HepG2 (cell line): ENCODE measurements around the gene SIAH3. TPM values are rescaled to one million over a fixed set of nuclear protein-coding genes. Genes with fewer than 3 reads are reported as not detected.
A peak's percentile ranks its signal among the peaks of the same experiment; 100 is the strongest.

Experiments
- ATAC-seq: fragments of 200-7000 bp; cut with Tn5 transposase; 3 replicates; pipeline ENCODE4 v1.9.1; 2020; ENCODE audit warnings: mild to moderate bottlenecking, moderate library complexity
- BruUV-seq: library from RNA; stranded (reverse); fragments of 400-500 nt; replicated peaks from 2 replicates; lab custom pipeline; 2021; lab: Mats Ljungman, UMichigan
- CTCF ChIA-PET: fragments of 300-600 bp; formaldehyde crosslinking; extraction: SDS; loops from one replicate; lab custom pipeline; 2021; ENCODE audit warnings: low total read pairs, inconsistent platforms, low intra/inter-chr PET ratio; lab: Yijun Ruan, JAX
- POLR2A ChIA-PET: fragments of 350-600 bp; sonication (Branson Sonifier 250); formaldehyde crosslinking; loops from one replicate; lab custom pipeline; 2020; ENCODE audit warnings: antibody characterized with exemption, inconsistent platforms; lab: Yijun Ruan, JAX
- DNase-seq: peaks from one replicate; pipeline ENCODE4 v3.0.0-alpha.2; 2015; ENCODE audit warnings: low spot score
- FAIRE-seq: peaks from 3 replicates; lab custom pipeline; 2011; peaks lifted over from hg19 to GRCh38; lab: Jason Lieb, UNC
- H2AFZ ChIP-seq: one replicate; pipeline ENCODE4 v1.6.1; 2011; ENCODE audit warnings: low read length, inconsistent platforms
- H3K27ac ChIP-seq: fragments of 300-600 bp; 3 replicates; pipeline ENCODE4 v1.8.0; 2011; ENCODE audit warnings: mixed run types, mild to moderate bottlenecking, mixed read lengths, low read length, inconsistent platforms; ENCODE audit not compliant: insufficient read depth; ENCODE audit errors: extremely low read length
- H3K27me3 ChIP-seq, 2 experiments: fragments of 200-600 bp in 1 of 2; 2 replicates in 1 of 2; 3 replicates in 1 of 2; pipeline versions ENCODE4 v1.6.0 to v1.8.0; 2011; ENCODE audit warnings: low read length in 2 of 2, mild to moderate bottlenecking in 2 of 2, moderate library complexity in 2 of 2, inconsistent platforms in 1 of 2; ENCODE audit not compliant: insufficient read depth in 2 of 2, control insufficient read depth in 1 of 2
- H3K36me3 ChIP-seq, 2 experiments: fragments of 200-600 bp in 1 of 2; replicated peaks in 1 of 2; 2 replicates in 1 of 2; 3 replicates in 1 of 2; pipeline versions ENCODE4 v1.5.1 to v1.8.0; 2011; ENCODE audit warnings: low read length in 2 of 2, inconsistent platforms in 1 of 2; ENCODE audit not compliant: insufficient read depth in 2 of 2, control insufficient read depth in 1 of 2
- H3K4me1 ChIP-seq: 2 replicates; pipeline ENCODE4 v1.5.1; 2012; ENCODE audit warnings: low read length, inconsistent platforms; ENCODE audit not compliant: insufficient read depth
- H3K4me2 ChIP-seq: 2 replicates; pipeline ENCODE4 v1.6.0; 2011; ENCODE audit warnings: low read depth, low read length, inconsistent platforms
- H3K4me3 ChIP-seq, 3 experiments: fragments of 200-600 bp in 1 of 3; sonication (generic), shearing (Covaris generic) in 1 of 3; replicated peaks in 1 of 3; 2 replicates each; pipeline ENCODE4 v1.5.1; 2011 to 2016; ENCODE audit warnings: low read length in 3 of 3, inconsistent platforms in 2 of 3, low read depth in 2 of 3, mild to moderate bottlenecking in 2 of 3, control low read depth in 1 of 3, mixed read lengths in 1 of 3; ENCODE audit not compliant: insufficient read depth in 1 of 3
- H3K79me2 ChIP-seq: one replicate; pipeline ENCODE4 v1.6.1; 2011; ENCODE audit warnings: low read length, inconsistent platforms; ENCODE audit not compliant: insufficient read depth
- H3K9ac ChIP-seq: 2 replicates; pipeline ENCODE4 v1.6.0; 2011; ENCODE audit warnings: mild to moderate bottlenecking, low read depth, low read length, inconsistent platforms; ENCODE audit not compliant: insufficient read depth
- H3K9me3 ChIP-seq: 2 replicates; pipeline ENCODE4 v1.5.1; 2012; ENCODE audit warnings: mild to moderate bottlenecking, low read length
- H4K20me1 ChIP-seq: 2 replicates; pipeline ENCODE4 v1.6.0; 2011; ENCODE audit warnings: inconsistent platforms, mild to moderate bottlenecking, low read length, moderate library complexity; ENCODE audit not compliant: insufficient read depth
- ATF3 ChIP-seq: sonication (generic); formaldehyde crosslinking; IDR thresholded peaks from 2 replicates; pipeline ENCODE4 v1.4.0; 2020; ENCODE audit warnings: missing genetic modification reagents
- HES4 ChIP-seq: sonication (generic); formaldehyde crosslinking; IDR thresholded peaks from 2 replicates; pipeline ENCODE4 v1.9.0; 2021; ENCODE audit warnings: mild to moderate bottlenecking, missing genetic modification reagents, borderline replicate concordance
- RAD21 ChIP-seq: fragments of 450-650 bp; formaldehyde crosslinking; IDR thresholded peaks from 2 replicates; pipeline ENCODE4 v1.5.0; 2020; ENCODE audit warnings: mild to moderate bottlenecking
- RAD51 ChIP-seq: fragments of 450-650 bp; IDR thresholded peaks from 2 replicates; pipeline ENCODE4 v1.6.1; 2016; ENCODE audit warnings: borderline replicate concordance
- ZBTB20 ChIP-seq: sonication (generic); formaldehyde crosslinking; IDR thresholded peaks from 2 replicates; pipeline ENCODE4 v1.8.1; 2023; ENCODE audit warnings: missing genetic modification reagents, low read depth, mild to moderate bottlenecking, borderline replicate concordance
- ZBTB42 ChIP-seq: sonication (generic); formaldehyde crosslinking; IDR thresholded peaks from 2 replicates; pipeline ENCODE4 v1.5.0; 2020; ENCODE audit warnings: mild to moderate bottlenecking, missing genetic modification reagents
- ZBTB7B ChIP-seq: sonication (generic); formaldehyde crosslinking; IDR thresholded peaks from 2 replicates; pipeline ENCODE4 v1.4.0; 2020; ENCODE audit warnings: missing genetic modification reagents
- ZNF260 ChIP-seq: sonication (generic); formaldehyde crosslinking; IDR thresholded peaks from 2 replicates; pipeline ENCODE4 v1.4.0; 2020; ENCODE audit warnings: missing genetic modification reagents, low read depth, mild to moderate bottlenecking, borderline replicate concordance
- ZNF354B ChIP-seq: sonication (generic); formaldehyde crosslinking; IDR thresholded peaks from 2 replicates; pipeline ENCODE4 v1.8.0; 2022; ENCODE audit warnings: mild to moderate bottlenecking, missing genetic modification reagents
- ZNF674 ChIP-seq: sonication (generic); formaldehyde crosslinking; IDR thresholded peaks from 2 replicates; pipeline ENCODE4 v1.5.0; 2020; ENCODE audit warnings: low read depth, mild to moderate bottlenecking, missing genetic modification reagents
- ZNF839 ChIP-seq: sonication (generic); formaldehyde crosslinking; IDR thresholded peaks from 2 replicates; pipeline ENCODE4 v1.4.0; 2020; ENCODE audit warnings: missing genetic modification reagents, mild to moderate bottlenecking, borderline replicate concordance
- WGBS: methylation state at CpG from one replicate; pipeline ENCODE4 v1.1.6; 2017; ENCODE audit warnings: low lambda C conversion rate; 5-methylcytosine and 5-hydroxymethylcytosine counted together
- in situ Hi-C: cut with HindIII; loops from 2 replicates; pipeline ENCODE4 v1.10.0; 2017; ENCODE audit warnings: low pct_unique_long_range_greater_than_20kb; ENCODE audit not compliant: extremely low pct_ligation_motif_present
- intact Hi-C: fragments of 100-400 bp; cut with micrococcal nuclease; formaldehyde crosslinking; loops from one replicate; pipeline ENCODE4 v1.10.0; 2022; ENCODE audit not compliant: unreplicated experiment
- polyA plus RNA-seq, 8 experiments: library from polyadenylated mRNA; depleted of rRNA in 3 of 8; stranded (reverse) in 7 of 8; unstranded in 1 of 8; fragments of >200 nt; fragmentation: Illumina TruSeq in 4 of 8; extraction: Trizol in 4 of 8; gene quantifications; 2 replicates each; pipeline versions ENCODE4 v1.2.1 to v1.2.3, GENCODE V29; 2011 to 2016; ENCODE audit warnings: low read depth in 4 of 8, missing spikeins in 1 of 8, mixed read lengths in 1 of 8; ENCODE audit not compliant: insufficient read depth in 1 of 8
- total RNA-seq, 5 experiments: library from RNA; depleted of rRNA; stranded (reverse); fragments of >200 nt; fragmentation: Illumina TruSeq; extraction: Trizol; gene quantifications; 2 replicates each; pipeline ENCODE4 v1.2.3, GENCODE V29; 2016; ENCODE audit warnings: low read depth in 1 of 5
- TF ChIP-seq, protein P1 (sequence below): sonication (generic); formaldehyde crosslinking; IDR thresholded peaks from 2 replicates; pipeline ENCODE4 v1.4.0; 2020; ENCODE audit warnings: mild to moderate bottlenecking, missing genetic modification reagents

The SIAH3 gene
- total and polyA plus RNA-seq, 2 of the 13 experiments (the other 11 are each of a cell fraction or from before 2014, with no cell fraction given) = not detected

DNA sequence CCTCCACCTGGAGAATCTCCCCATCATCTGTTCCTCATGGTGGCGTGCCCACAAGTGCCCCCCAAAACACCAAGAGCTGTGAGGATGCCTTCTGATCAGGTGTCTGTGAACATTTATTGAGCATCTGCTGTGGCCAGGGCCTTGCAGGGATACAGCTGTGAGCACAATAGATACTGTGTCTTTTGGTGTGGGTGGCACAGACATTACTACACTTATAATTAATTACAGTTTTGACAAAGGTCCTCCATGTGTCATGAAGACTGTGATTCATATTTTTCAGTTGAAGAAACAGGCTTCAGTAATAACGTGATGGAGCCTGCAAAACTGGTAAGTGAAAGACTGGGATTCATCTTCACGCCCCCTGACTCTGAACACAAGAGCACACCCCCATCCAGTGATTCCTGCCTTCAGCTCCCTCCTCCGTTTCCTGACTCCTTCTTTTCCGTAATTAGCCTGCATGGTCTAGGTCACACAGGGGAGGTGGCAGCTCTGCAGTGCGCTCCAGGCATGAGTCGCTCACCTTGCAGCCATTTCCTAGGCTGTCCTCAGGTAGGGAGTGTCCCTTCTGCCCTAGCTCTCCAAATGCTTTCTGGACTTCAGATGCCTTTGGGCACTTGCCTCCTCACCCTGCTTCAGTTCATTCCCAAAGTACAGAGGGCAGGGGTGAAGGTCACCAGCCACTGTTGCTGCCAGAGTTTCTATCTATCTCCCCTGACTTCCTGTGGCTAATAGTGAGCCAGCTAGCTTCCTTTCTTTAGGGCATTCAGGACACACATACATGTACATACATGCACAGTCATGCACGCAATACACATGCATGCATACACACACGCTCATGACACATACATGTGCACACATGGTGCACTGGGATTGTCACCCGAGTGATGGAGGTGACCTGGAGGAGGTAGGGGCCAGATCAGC lies 66.5 kb downstream of the SIAH3 start:
- Histone ChIP-seq H3K9ac (no peak overlapping the region), H3K27ac (no peak overlapping the region), H2AFZ (no peak overlapping the region), H3K9me3 (no peaks in the 10 kb centered on the region), H3K79me2 (no peaks in the 10 kb centered on the region), H3K27me3 (no peaks in the 10 kb centered on the region; a peak in 1 of 5 replicates), H4K20me1 (no peaks in the 10 kb centered on the region), H3K36me3 (no peaks in the 10 kb centered on the region), H3K4me2 (no peak overlapping the region), H3K4me1 (no peaks in the 10 kb centered on the region), H3K4me3 (no peak overlapping the region)
- in situ Hi-C loops = no loop called here
- intact Hi-C loops = no loop called here
- no peak for DNase-seq
- TF ChIP-seq ATF3 (CRISPR knock-in tag) = no peak
- TF ChIP-seq ZBTB42 (CRISPR knock-in tag) = no peak
- TF ChIP-seq HES4 (CRISPR knock-in tag) = no peak
- no peak for TF ChIP-seq RAD21 (CRISPR knock-in tag)
- no peak for TF ChIP-seq ZBTB20
- no peak for TF ChIP-seq ZNF354B (CRISPR knock-in tag)
- TF ChIP-seq ZNF674 = no peak
- no peak for TF ChIP-seq RAD51
- TF ChIP-seq ZNF260 (CRISPR knock-in tag) = no peak
- no peak for TF ChIP-seq ZBTB7B
- no peak for TF ChIP-seq ZNF839 (CRISPR knock-in tag)
- TF ChIP-seq, protein P1, sequence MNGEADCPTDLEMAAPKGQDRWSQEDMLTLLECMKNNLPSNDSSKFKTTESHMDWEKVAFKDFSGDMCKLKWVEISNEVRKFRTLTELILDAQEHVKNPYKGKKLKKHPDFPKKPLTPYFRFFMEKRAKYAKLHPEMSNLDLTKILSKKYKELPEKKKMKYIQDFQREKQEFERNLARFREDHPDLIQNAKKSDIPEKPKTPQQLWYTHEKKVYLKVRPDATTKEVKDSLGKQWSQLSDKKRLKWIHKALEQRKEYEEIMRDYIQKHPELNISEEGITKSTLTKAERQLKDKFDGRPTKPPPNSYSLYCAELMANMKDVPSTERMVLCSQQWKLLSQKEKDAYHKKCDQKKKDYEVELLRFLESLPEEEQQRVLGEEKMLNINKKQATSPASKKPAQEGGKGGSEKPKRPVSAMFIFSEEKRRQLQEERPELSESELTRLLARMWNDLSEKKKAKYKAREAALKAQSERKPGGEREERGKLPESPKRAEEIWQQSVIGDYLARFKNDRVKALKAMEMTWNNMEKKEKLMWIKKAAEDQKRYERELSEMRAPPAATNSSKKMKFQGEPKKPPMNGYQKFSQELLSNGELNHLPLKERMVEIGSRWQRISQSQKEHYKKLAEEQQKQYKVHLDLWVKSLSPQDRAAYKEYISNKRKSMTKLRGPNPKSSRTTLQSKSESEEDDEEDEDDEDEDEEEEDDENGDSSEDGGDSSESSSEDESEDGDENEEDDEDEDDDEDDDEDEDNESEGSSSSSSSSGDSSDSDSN (CRISPR knock-in tag) = no peak
- BruUV-seq = no TSS peak
- WGBS = 28% methylated on average over 10 of the region's 10 CpGs
- ATAC-seq = peak; percentile 33; the same call in 1 of the 3 replicates
- ChIA-PET POLR2A (no interaction called here), CTCF (no interaction called here)
- no peak for FAIRE-seq
